Kidney epithelial cell (primary cell): ENCODE results near the gene PTPN14. TPM values are rescaled to one million over a fixed set of nuclear protein-coding genes. Genes with fewer than 3 reads are reported as not detected.

Source experiments
- DNase-seq: peaks from one replicate; pipeline ENCODE4 v3.0.0-alpha.2; 2010; ENCODE audit warnings: low read depth
- H3K27me3 ChIP-seq: 2 replicates; pipeline ENCODE4 v1.6.0; 2011; ENCODE audit warnings: low read length; ENCODE audit not compliant: control insufficient read depth, insufficient read depth
- H3K36me3 ChIP-seq: 2 replicates; pipeline ENCODE4 v1.5.1; 2011; ENCODE audit warnings: low read length; ENCODE audit not compliant: control insufficient read depth, insufficient read depth
- H3K4me3 ChIP-seq: 2 replicates; pipeline ENCODE4 v1.5.1; 2011; ENCODE audit warnings: low read depth, mild to moderate bottlenecking, control low read depth, low read length
- total RNA-seq: library from RNA; depleted of rRNA; stranded (reverse); fragments of >200 nt; gene quantifications from 2 replicates; pipeline ENCODE4 v1.2.3, GENCODE V29; 2015
- TF ChIP-seq, protein P1 (sequence below): IDR thresholded peaks from 2 replicates; pipeline ENCODE4 v1.5.1; 2011; ENCODE audit warnings: mild to moderate bottlenecking, moderate library complexity, low read length, control low read depth, inconsistent platforms; ENCODE audit not compliant: insufficient read depth, poor library complexity, severe bottlenecking

The PTPN14 gene
- total RNA-seq, 1 donor from 2014 or later: 30.7 TPM

DNA sequence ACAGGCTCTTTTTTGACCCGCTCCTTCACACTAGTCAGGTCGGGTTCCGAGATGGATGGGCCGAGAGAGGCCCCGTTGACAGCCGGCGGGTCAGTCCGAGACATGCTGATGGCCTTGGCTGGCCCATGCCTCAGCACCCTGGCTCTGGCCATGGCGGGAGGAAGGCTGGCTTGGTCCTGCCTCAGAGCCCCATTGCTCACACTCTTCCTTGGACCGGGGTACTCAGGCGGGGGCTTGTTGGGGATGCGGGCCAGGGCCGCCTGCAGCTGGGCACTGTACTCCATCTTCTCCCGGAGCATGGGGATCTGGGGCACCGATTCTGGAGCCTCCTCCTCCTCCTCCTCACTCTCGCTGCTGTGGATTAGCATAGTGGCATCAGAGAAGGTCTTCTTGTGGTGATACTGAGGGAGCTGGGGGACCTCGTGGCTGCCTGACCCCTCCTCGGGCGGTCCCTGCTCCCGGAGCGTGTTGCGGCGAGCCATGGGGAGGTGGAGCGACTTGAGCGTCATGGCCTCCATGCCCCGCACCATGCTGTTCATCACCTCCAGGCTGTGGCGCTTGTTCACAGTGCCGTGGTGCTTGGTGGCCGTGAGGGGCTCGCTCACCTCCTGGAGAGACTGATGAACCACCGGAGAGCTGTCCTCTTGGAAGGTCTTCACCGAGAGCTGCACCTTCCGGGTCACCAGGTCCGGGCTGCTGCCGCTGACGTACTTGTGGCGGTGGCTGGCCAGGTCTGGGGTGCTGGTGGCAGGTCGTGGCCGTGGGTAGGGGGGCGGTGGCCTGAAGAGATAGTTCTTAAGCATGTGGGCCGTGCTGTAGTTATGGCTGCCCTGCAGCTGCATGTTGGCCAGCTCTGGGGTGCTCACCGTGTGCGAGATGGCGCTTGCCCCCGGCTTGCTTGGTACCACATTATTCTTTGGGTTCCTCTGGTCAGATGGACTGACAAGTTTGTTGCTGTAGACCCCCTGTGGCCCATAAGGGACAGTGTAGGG, 167.7 kb downstream of the PTPN14 start:
- TF ChIP-seq, protein P1, sequence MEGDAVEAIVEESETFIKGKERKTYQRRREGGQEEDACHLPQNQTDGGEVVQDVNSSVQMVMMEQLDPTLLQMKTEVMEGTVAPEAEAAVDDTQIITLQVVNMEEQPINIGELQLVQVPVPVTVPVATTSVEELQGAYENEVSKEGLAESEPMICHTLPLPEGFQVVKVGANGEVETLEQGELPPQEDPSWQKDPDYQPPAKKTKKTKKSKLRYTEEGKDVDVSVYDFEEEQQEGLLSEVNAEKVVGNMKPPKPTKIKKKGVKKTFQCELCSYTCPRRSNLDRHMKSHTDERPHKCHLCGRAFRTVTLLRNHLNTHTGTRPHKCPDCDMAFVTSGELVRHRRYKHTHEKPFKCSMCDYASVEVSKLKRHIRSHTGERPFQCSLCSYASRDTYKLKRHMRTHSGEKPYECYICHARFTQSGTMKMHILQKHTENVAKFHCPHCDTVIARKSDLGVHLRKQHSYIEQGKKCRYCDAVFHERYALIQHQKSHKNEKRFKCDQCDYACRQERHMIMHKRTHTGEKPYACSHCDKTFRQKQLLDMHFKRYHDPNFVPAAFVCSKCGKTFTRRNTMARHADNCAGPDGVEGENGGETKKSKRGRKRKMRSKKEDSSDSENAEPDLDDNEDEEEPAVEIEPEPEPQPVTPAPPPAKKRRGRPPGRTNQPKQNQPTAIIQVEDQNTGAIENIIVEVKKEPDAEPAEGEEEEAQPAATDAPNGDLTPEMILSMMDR: no peak
- no peaks in the 10 kb centered on the region for H3K27me3 ChIP-seq
- DNase-seq: no peak
- H3K4me3 ChIP-seq: no peak overlapping the region
- peaks cover 10% of the 10 kb centered on the region for H3K36me3 ChIP-seq

DNA sequence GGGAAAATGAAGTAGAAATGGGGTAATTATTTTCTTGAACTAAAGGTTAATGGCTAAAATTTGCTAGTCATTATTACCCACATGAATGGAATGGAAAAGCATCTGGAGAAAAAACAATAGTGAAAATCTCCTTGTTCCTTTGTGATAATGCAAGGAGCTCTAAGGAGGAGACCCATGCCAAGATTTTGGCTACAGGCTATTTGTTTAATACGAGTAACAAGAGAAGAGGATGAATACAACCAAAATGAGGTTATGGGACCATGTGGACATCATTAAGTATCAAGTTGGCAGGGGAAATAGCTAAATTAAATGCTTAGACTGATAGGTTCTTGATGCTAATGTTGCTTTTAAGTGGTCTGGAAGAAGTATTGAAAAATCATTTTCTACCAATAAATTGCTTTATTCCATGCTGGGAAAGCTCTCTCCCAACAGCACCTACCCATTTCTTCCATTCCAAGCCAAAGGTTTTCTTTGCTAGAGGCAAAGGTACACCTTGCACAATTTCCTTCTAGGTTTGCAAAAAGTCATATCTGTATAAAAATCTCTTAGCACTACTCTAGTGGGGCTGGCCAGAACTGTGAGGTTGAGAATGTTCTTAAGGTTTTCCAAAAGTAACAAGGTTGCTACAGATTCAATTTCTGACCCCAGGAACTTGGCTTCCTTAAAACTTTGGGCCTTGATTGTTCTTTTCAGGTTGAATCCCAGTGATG, 170.3 kb downstream of the PTPN14 start:
- TF ChIP-seq, protein P1: no peak
- no peak for DNase-seq
- Histone ChIP-seq H3K36me3 (peaks cover 11% of the 10 kb centered on the region), H3K27me3 (no peaks in the 10 kb centered on the region), H3K4me3 (no peak overlapping the region)

- TF ChIP-seq, protein P1: no peak
- DNase-seq: no peak
- H3K4me3 ChIP-seq: no peak overlapping the region
- H3K27me3 ChIP-seq: no peaks in the 10 kb centered on the region
- peaks cover 14% of the 10 kb centered on the region for H3K36me3 ChIP-seq
These were observed 171.0 kb downstream of the PTPN14 start for GRCh38 chr1:214380396-214380795.

DNA sequence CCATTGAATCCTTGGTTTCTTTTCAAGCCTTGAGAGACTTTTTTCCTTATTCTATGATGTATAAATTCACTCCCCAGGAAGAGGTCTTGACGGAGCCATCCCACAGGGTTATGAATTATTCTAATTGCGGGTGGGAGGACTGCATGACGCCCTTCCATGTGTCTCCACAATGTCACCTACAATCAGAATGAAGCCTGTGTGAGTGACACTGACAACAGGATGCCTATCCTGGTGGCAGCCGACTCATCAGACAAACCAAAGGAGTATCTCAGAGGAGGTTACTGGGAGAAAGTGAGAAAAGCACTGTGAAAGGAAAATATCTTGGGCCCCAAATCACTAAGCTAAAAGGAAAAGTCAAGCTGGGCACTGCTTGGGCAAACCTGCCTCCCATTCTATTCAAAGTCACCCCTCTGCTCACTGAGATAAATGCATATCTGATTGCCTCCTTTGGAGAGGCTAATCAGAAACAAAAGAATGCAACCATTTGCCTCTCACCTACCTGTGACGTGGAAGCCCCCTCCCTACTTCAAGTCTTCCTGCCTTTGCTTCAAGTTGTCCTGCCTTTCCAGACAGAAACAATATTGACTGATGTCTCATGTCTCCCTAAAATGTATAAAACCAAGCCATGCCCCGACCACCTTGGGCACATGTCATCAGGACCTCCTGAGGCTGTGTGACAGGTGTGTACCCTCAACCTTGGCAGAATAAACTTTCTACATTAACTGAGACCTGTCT, 172.0 kb downstream of the PTPN14 start:
- DNase-seq: no peak
- Histone ChIP-seq H3K27me3 (no peaks in the 10 kb centered on the region), H3K4me3 (no peak overlapping the region), H3K36me3 (peaks cover 11% of the 10 kb centered on the region)
- TF ChIP-seq, protein P1: no peak

GRCh38 chr1:214378492-214378891, 172.9 kb downstream of the PTPN14 start:
- H3K4me3 ChIP-seq: no peak overlapping the region
- peaks cover 7% of the 10 kb centered on the region for H3K36me3 ChIP-seq
- no peaks in the 10 kb centered on the region for H3K27me3 ChIP-seq
- no peak for DNase-seq
- TF ChIP-seq, protein P1: no peak
